ENCODE data around the gene SRPX.

- TF ChIP-seq CTCF (conservative IDR thresholded peaks at IDR 0.05) (no peak), ZFX (IDR thresholded peaks at IDR 0.05) (no peak)
Measured at GRCh38 chrX:38105216-38105725, 115.4 kb downstream of the SRPX start.
